HL-60 (cell line): ENCODE measurements around the gene KAZN.

Experiments used
- DNase-seq, 2 experiments: peaks; one replicate each; pipeline ENCODE4 v3.0.0-alpha.2; 2010 to 2020; ENCODE audit warnings: low read depth in 1 of 2, low spot score in 1 of 2
- H3K27ac ChIP-seq: fragments of 250-450 bp; sonication (Bioruptor Pico); replicated peaks from 2 replicates; pipeline ENCODE4 v1.5.1; 2020; ENCODE audit warnings: mild to moderate bottlenecking, moderate library complexity
- H3K27me3 ChIP-seq: fragments of 250-450 bp; sonication (Bioruptor Pico); 2 replicates; pipeline ENCODE4 v1.5.1; 2021; ENCODE audit warnings: mild to moderate bottlenecking, moderate library complexity; ENCODE audit not compliant: insufficient read depth, poor library complexity, severe bottlenecking
- H3K4me3 ChIP-seq: replicated peaks from 2 replicates; pipeline ENCODE4 v1.5.1; 2011; ENCODE audit warnings: mild to moderate bottlenecking, control low read depth, low read length; ENCODE audit not compliant: insufficient read depth
- GABPA ChIP-seq: IDR thresholded peaks from 2 replicates; pipeline ENCODE4 v1.6.1; 2012; ENCODE audit warnings: low read depth
- POLR2AphosphoS5 ChIP-seq: IDR thresholded peaks from 2 replicates; pipeline ENCODE4 v1.6.1; 2012; ENCODE audit warnings: low read depth
- SPI1 ChIP-seq: IDR thresholded peaks from 2 replicates; pipeline ENCODE4 v1.6.1; 2012; ENCODE audit warnings: low read depth, mild to moderate bottlenecking, borderline replicate concordance
- TF ChIP-seq, protein P1 (sequence below): IDR thresholded peaks from 2 replicates; pipeline ENCODE4 v1.6.1; 2012; ENCODE audit warnings: low read depth; ENCODE audit not compliant: insufficient replicate concordance
- TF ChIP-seq, protein P2 (sequence below): IDR thresholded peaks from one replicate; pipeline ENCODE4 v1.5.1; 2011; ENCODE audit warnings: low read length, control low read depth, inconsistent platforms; ENCODE audit not compliant: insufficient read depth

The KAZN gene

DNA sequence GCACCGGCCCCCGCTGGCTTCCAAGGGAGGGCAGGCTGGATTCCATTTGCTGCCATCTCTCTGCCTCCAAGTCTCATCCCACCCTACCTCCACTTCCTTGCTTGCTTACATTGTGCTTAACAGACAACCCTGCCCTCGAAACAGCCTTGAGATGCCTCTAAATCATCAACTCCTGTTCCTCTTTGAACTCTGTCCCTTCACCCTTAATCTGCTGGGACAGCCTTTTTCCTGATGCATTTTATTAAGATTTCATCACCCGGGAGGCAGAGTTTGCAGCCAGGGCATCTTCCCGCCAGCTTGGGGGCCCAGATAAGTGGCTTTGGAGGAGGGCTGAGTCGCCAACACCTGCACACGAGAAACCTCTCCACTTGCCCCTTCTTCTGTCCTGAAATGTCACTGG, 192.5 kb downstream of the KAZN start:
- no peak for DNase-seq
- TF ChIP-seq POLR2AphosphoS5 (no peak), SPI1 (no peak), GABPA (no peak)
- TF ChIP-seq, protein P1, sequence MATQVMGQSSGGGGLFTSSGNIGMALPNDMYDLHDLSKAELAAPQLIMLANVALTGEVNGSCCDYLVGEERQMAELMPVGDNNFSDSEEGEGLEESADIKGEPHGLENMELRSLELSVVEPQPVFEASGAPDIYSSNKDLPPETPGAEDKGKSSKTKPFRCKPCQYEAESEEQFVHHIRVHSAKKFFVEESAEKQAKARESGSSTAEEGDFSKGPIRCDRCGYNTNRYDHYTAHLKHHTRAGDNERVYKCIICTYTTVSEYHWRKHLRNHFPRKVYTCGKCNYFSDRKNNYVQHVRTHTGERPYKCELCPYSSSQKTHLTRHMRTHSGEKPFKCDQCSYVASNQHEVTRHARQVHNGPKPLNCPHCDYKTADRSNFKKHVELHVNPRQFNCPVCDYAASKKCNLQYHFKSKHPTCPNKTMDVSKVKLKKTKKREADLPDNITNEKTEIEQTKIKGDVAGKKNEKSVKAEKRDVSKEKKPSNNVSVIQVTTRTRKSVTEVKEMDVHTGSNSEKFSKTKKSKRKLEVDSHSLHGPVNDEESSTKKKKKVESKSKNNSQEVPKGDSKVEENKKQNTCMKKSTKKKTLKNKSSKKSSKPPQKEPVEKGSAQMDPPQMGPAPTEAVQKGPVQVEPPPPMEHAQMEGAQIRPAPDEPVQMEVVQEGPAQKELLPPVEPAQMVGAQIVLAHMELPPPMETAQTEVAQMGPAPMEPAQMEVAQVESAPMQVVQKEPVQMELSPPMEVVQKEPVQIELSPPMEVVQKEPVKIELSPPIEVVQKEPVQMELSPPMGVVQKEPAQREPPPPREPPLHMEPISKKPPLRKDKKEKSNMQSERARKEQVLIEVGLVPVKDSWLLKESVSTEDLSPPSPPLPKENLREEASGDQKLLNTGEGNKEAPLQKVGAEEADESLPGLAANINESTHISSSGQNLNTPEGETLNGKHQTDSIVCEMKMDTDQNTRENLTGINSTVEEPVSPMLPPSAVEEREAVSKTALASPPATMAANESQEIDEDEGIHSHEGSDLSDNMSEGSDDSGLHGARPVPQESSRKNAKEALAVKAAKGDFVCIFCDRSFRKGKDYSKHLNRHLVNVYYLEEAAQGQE = no peak
- TF ChIP-seq, protein P2, sequence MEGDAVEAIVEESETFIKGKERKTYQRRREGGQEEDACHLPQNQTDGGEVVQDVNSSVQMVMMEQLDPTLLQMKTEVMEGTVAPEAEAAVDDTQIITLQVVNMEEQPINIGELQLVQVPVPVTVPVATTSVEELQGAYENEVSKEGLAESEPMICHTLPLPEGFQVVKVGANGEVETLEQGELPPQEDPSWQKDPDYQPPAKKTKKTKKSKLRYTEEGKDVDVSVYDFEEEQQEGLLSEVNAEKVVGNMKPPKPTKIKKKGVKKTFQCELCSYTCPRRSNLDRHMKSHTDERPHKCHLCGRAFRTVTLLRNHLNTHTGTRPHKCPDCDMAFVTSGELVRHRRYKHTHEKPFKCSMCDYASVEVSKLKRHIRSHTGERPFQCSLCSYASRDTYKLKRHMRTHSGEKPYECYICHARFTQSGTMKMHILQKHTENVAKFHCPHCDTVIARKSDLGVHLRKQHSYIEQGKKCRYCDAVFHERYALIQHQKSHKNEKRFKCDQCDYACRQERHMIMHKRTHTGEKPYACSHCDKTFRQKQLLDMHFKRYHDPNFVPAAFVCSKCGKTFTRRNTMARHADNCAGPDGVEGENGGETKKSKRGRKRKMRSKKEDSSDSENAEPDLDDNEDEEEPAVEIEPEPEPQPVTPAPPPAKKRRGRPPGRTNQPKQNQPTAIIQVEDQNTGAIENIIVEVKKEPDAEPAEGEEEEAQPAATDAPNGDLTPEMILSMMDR = no peak
- no peaks in the 10 kb centered on the region for H3K27me3 ChIP-seq
- H3K27ac ChIP-seq = no peak overlapping the region
- H3K4me3 ChIP-seq = no peak overlapping the region

DNA sequence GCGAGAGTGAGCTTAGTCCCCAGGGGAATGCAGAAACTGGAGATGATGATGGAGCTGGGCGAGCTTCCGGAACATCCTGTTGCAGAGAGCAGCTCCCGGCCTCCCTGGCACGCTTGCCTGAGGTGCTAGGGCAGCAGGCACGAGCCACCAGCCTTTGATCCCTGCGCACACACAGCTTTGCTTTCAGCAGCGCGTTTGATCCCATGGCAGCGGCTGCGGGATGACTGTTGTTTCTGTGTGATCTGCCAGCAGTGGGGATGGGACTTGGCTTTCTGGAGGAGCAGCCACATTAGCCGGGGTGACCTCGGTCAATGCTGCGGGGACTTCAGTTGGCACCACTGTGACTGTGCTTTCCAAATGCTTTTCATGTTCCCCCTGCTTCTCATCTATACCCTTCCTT, 193.2 kb downstream of the KAZN start:
- H3K4me3 ChIP-seq = no peak overlapping the region
- no peaks in the 10 kb centered on the region for H3K27me3 ChIP-seq
- no peak for TF ChIP-seq GABPA
- TF ChIP-seq, protein P1 = no peak
- no peak for TF ChIP-seq SPI1
- TF ChIP-seq POLR2AphosphoS5 = no peak
- TF ChIP-seq, protein P2 = no peak
- H3K27ac ChIP-seq = no peak overlapping the region
- DNase-seq = no peak

DNA sequence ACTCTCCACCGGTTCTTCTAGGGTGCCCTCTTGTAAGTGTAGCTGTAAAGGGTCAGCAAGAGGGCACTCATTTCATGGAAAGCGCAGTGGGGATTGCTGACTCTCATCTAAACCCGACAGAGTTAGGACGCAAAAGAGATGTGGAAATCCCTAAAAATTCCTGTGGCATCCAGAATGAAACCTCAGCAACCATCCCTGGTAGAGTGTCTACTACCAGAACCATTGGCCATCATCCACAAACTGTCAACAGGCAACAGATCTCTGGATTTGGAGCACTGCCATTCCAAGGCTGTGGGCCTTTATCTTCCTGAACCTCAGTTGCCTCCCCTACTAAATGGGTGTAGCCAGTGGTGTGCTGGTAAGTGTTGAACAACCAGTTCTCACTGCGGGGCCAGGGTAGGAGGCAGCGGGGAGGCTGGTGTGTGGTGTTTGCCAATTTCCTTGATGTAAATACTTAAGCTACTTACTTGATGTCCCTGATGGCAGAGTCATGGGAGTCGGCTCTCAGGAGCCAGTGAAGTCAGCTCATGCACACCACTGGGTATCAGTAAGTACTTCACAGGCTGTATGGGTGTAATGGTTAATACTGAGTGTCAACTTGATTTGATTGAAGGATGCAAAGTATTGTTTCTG, 195.8 kb downstream of the KAZN start:
- Histone ChIP-seq H3K27me3 (no peaks in the 10 kb centered on the region), H3K4me3 (no peak overlapping the region), H3K27ac (no peak overlapping the region)
- TF ChIP-seq, protein P1 = no peak
- no peak for TF ChIP-seq POLR2AphosphoS5
- TF ChIP-seq, protein P2 = no peak
- no peak for TF ChIP-seq SPI1
- TF ChIP-seq GABPA = no peak
- DNase-seq = no peak
